Glutamatergic neuron (in vitro differentiated cells): ENCODE measurements around the gene B4GALNT4. TPM values are rescaled to one million over a fixed set of nuclear protein-coding genes. Genes with fewer than 3 reads are reported as not detected.

Source experiments
- DNase-seq: peaks from one replicate; pipeline ENCODE4 v3.0.0; 2022
- H3K27ac Mint-ChIP-seq: one replicate; pipeline ENCODE4 v1.8.0; 2020; ENCODE audit warnings: mild to moderate bottlenecking, mixed read lengths, inconsistent platforms; ENCODE audit not compliant: unreplicated experiment
- H3K27me3 Mint-ChIP-seq: one replicate; pipeline ENCODE4 v1.8.0; 2020; ENCODE audit warnings: mild to moderate bottlenecking, moderate library complexity, mixed read lengths, inconsistent platforms; ENCODE audit not compliant: unreplicated experiment
- H3K36me3 Mint-ChIP-seq: one replicate; pipeline ENCODE4 v1.8.0; 2020; ENCODE audit warnings: mild to moderate bottlenecking, mixed read lengths, inconsistent platforms; ENCODE audit not compliant: unreplicated experiment
- H3K4me1 Mint-ChIP-seq: one replicate; pipeline ENCODE4 v1.8.0; 2020; ENCODE audit warnings: mild to moderate bottlenecking, low read depth, mixed read lengths, inconsistent platforms; ENCODE audit not compliant: unreplicated experiment
- H3K4me3 Mint-ChIP-seq: one replicate; pipeline ENCODE4 v1.8.0; 2020; ENCODE audit warnings: mild to moderate bottlenecking, mixed read lengths, inconsistent platforms; ENCODE audit not compliant: unreplicated experiment
- H3K9me3 Mint-ChIP-seq: one replicate; pipeline ENCODE4 v1.8.0; 2020; ENCODE audit warnings: mild to moderate bottlenecking, moderate library complexity, mixed read lengths, inconsistent platforms; ENCODE audit not compliant: unreplicated experiment
- CTCF ChIP-seq: fragments of 200-600 bp; sonication (generic); IDR thresholded peaks from one replicate; pipeline ENCODE4 v1.5.0; 2021; ENCODE audit not compliant: partially characterized antibody, unreplicated experiment
- total RNA-seq: library from RNA; stranded (reverse); fragmentation: NEBNext Ultra II Directional; extraction: Animal tissue kit (Norgen Biotek cat#: 25700); gene quantifications from one replicate; pipeline ENCODE4 v1.2.1, GENCODE V29; 2021; ENCODE audit not compliant: unreplicated experiment

B4GALNT4 gene
- total RNA-seq, 1 donor from 2014 or later: 418 TPM

DNA sequence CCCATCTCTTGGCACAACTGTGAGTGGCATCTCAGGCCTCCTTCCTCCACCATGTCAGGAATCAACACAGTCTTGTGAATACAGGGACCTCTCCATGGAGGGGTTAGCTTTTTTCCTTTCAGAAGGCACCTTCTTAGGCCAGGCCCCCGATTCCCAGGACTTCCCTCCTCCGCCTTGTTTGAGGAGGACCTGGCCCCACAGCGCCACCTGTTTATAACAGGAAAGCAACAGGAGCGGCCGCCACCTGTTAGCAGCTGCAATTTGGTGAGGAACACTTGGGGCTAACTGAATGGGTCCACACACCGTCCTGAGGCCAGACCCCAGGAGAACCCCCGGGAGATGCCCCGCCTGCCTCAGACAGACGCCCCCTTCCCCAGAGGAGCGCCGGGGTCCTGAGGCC lies 20.9 kb downstream of the B4GALNT4 start:
- Mint-ChIP-seq H3K4me3 (no peak overlapping the region), H3K27me3 (peaks cover 7% of the 10 kb centered on the region), H3K27ac (no peak overlapping the region), H3K4me1 (no peaks in the 10 kb centered on the region), H3K36me3 (peaks cover 17% of the 10 kb centered on the region), H3K9me3 (peaks cover 13% of the 10 kb centered on the region)
- no peak for DNase-seq
- no peak for TF ChIP-seq CTCF

DNA sequence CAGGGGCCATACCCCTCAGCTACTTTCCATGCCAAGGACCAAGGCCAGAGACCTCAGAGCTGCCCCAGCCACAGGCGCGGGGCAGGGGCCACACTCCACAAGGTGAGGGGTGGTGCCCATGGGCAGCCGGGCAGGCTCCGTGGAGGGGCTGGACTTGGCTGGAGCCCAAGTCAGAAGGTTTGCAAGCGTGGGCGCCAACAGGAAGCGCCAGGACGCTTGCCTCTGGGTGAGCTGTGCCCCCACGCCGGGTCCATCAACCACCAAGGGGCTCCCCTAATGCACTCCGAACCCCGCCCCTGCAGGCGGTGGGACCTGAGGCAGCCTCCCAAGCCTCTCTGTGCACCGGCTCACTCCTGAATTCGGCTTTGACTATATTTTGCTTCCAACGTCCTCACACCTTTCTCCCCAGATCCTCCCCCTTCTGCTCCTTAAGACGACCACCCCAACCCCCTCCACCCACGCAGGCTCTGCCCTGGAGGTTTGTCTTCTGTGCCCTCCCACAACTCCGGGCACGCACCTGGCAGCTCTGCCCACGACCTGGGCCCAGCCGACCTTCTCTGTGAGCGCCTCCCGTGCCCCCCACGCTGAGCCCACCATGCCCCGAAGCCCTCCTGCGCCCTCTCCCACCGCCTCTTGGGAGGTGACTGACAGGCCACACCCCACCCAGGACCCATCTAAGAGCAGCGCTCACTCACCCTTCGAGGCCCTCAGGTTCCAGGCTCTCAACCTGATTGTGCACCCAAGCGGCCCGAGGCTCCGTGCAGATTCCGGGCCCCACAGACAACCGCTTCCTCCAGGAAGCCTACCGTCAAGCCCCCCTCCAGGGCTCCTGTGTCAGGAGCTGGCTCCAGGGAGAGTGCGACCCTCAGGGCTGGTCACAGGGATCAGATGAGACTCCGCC lies 22.1 kb downstream of the B4GALNT4 start:
- H3K27me3 Mint-ChIP-seq: peaks cover 7% of the 10 kb centered on the region

GRCh38 chr11:392102-392777 lies 22.9 kb downstream of the B4GALNT4 start:
- H3K9me3 Mint-ChIP-seq: peaks cover 7% of the 10 kb centered on the region
- peaks cover 9% of the 10 kb centered on the region for H3K36me3 Mint-ChIP-seq
- H3K27me3 Mint-ChIP-seq: peaks cover 7% of the 10 kb centered on the region
- H3K4me1 Mint-ChIP-seq: no peaks in the 10 kb centered on the region
- H3K27ac Mint-ChIP-seq: no peak overlapping the region
- DNase-seq: no peak
- TF ChIP-seq CTCF: no peak
- no peak overlapping the region for H3K4me3 Mint-ChIP-seq

More for the DNA sequence above, 22.1 kb downstream of the B4GALNT4 start:
- no peak for TF ChIP-seq CTCF
- H3K9me3 Mint-ChIP-seq: peaks cover 13% of the 10 kb centered on the region
- H3K4me1 Mint-ChIP-seq: no peaks in the 10 kb centered on the region
- no peak overlapping the region for H3K4me3 Mint-ChIP-seq
- DNase-seq: no peak
- H3K36me3 Mint-ChIP-seq: peaks cover 17% of the 10 kb centered on the region
- H3K27ac Mint-ChIP-seq: no peak overlapping the region

- no peak for DNase-seq
- Mint-ChIP-seq H3K27ac (no peak overlapping the region), H3K27me3 (peaks cover 7% of the 10 kb centered on the region), H3K36me3 (peaks cover under 1% of the 10 kb centered on the region), H3K4me3 (no peak overlapping the region), H3K4me1 (no peaks in the 10 kb centered on the region), H3K9me3 (peaks cover 8% of the 10 kb centered on the region)
- no peak for TF ChIP-seq CTCF
These were observed 24.1 kb downstream of the B4GALNT4 start for GRCh38 chr11:393219-394033.
